Neutrophil (primary cell): ENCODE data around the gene STON2.

Source experiments
- H3K27ac ChIP-seq: fragments of 200-600 bp; sonication (generic); 2 replicates; pipeline ENCODE4 v1.5.1; 2016; ENCODE audit warnings: mild to moderate bottlenecking, moderate library complexity
- H3K27me3 ChIP-seq: fragments of 200-600 bp; sonication (generic); 2 replicates; pipeline ENCODE4 v1.6.0; 2016; ENCODE audit warnings: mild to moderate bottlenecking
- H3K36me3 ChIP-seq: fragments of 200-600 bp; sonication (generic); 2 replicates; pipeline ENCODE4 v1.5.1; 2017
- H3K4me1 ChIP-seq, 2 experiments: fragments of 200-600 bp in 1 of 2; sonication (generic) in 1 of 2; 1 replicate in 1 of 2; 2 replicates in 1 of 2; pipeline versions ENCODE4 v1.5.1 to v1.6.1; 2013 to 2016; ENCODE audit warnings: low read depth in 1 of 2, low read length in 1 of 2, mild to moderate bottlenecking in 1 of 2, moderate library complexity in 1 of 2; ENCODE audit not compliant: control insufficient read depth in 1 of 2, insufficient read depth in 1 of 2
- H3K4me3 ChIP-seq, 2 experiments: fragments of 200-600 bp in 1 of 2; sonication (generic) in 1 of 2; 1 replicate in 1 of 2; 2 replicates in 1 of 2; pipeline ENCODE4 v1.5.1; 2013 to 2016; ENCODE audit warnings: low read depth in 1 of 2, low read length in 1 of 2, mild to moderate bottlenecking in 1 of 2, moderate library complexity in 1 of 2
- H3K9me3 ChIP-seq: fragments of 200-600 bp; sonication (generic); 2 replicates; pipeline ENCODE4 v1.5.1; 2016
- TF ChIP-seq, protein P1 (sequence below): fragments of 200-600 bp; sonication (generic); IDR thresholded peaks from 2 replicates; pipeline ENCODE4 v1.5.1; 2016; ENCODE audit warnings: antibody characterized with exemption

Gene STON2

DNA sequence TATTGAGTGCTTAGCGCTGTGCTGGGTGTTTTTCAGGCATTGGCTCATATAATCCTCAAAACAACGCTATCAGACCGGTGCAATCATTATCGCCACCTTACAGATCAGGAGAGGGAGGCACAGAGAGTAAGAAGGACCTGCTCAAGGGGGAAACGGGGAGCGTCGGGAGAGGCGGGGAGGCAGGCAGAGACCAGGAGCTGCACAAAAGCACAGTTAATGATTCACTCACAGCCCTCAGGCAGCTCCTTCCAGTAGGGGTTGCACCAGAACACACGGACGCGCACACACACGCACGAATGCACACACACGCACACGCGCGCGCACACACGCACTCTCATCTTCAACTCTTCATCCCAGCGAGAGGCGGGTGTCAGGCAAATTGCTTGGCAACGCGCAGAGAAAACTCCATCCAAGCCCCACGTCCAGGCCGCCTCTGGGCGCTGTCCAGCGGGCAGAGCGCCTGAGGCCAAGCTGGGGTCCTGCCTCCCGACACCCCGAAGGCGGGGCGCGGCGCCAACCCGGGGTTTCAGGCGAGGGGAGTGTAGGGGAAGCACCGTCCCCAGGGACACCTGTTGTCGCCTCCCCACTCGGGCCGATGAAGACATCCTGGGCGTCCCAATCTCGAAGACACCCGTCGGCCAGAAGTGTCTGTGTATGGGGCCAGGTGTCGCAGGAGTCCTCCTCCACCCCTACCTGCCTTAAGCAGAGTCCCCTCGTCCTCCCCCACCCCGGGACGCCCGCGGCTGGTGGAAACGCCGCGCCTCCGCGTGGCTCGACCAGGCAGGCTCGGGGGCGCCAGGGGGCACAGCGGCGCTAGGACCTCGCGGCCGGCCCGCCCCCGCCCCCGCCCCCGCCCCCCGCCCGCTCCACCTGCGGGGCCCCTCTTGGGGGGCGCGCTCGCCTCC, 35.5 kb upstream of the STON2 start:
- TF ChIP-seq, protein P1, sequence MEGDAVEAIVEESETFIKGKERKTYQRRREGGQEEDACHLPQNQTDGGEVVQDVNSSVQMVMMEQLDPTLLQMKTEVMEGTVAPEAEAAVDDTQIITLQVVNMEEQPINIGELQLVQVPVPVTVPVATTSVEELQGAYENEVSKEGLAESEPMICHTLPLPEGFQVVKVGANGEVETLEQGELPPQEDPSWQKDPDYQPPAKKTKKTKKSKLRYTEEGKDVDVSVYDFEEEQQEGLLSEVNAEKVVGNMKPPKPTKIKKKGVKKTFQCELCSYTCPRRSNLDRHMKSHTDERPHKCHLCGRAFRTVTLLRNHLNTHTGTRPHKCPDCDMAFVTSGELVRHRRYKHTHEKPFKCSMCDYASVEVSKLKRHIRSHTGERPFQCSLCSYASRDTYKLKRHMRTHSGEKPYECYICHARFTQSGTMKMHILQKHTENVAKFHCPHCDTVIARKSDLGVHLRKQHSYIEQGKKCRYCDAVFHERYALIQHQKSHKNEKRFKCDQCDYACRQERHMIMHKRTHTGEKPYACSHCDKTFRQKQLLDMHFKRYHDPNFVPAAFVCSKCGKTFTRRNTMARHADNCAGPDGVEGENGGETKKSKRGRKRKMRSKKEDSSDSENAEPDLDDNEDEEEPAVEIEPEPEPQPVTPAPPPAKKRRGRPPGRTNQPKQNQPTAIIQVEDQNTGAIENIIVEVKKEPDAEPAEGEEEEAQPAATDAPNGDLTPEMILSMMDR = no peak
- H3K27ac ChIP-seq = no peak overlapping the region
- H3K9me3 ChIP-seq = no peaks in the 10 kb centered on the region
- H3K36me3 ChIP-seq = no peaks in the 10 kb centered on the region
- peak overlapping the region; percentile 48 to 63 for H3K4me3 ChIP-seq
- H3K4me1 ChIP-seq = peaks cover 16 to 20% of the 10 kb centered on the region in 2 experiments
- peaks cover 88% of the 10 kb centered on the region for H3K27me3 ChIP-seq

DNA sequence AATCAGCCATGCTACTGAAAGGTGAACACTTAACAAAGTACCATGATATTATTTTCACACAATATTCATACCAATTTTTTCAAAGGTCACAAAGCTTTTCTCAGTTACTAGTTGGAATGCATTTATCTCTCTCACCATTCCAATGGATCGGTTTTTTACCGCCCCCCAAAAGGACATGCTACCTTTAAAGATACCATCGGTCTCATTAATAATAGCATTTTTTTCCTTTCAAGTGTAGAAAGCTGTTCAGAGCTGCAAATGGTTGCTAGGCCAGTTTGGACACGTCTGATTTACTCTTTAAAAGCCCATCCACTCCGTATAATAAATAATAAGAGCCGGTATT, 34.9 kb upstream of the STON2 start:
- Histone ChIP-seq H3K36me3 (no peaks in the 10 kb centered on the region), H3K27me3 (peaks cover 82% of the 10 kb centered on the region), H3K27ac (no peak overlapping the region), H3K9me3 (no peaks in the 10 kb centered on the region), H3K4me3 (no peak overlapping the region), H3K4me1 (peaks cover 16 to 20% of the 10 kb centered on the region in 2 experiments)
- TF ChIP-seq, protein P1 = no peak

DNA sequence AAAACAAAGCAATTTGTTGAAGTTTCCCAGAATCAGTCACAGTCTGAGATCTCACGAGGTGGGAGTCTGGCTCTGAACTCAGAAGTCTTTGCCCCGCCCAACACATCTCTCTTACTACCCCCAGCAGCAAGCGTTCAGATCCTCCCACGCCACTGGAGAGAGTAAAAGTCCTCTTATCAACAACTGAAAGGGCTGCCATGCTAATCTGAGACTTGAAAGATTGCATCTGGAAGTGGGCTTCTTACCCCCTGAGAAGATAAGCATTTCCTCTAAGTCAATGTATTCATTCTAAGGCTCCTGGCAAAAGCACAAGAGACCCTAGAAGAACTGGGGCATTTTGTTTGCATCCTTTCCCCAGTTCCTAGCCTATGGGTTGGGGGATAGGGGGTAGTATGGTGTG, 34.1 kb upstream of the STON2 start:
- Histone ChIP-seq H3K4me3 (no peak overlapping the region), H3K9me3 (no peaks in the 10 kb centered on the region), H3K4me1 (peaks cover 16 to 20% of the 10 kb centered on the region in 2 experiments), H3K27me3 (peaks cover 74% of the 10 kb centered on the region), H3K36me3 (no peaks in the 10 kb centered on the region), H3K27ac (no peak overlapping the region)
- TF ChIP-seq, protein P1 = no peak

DNA sequence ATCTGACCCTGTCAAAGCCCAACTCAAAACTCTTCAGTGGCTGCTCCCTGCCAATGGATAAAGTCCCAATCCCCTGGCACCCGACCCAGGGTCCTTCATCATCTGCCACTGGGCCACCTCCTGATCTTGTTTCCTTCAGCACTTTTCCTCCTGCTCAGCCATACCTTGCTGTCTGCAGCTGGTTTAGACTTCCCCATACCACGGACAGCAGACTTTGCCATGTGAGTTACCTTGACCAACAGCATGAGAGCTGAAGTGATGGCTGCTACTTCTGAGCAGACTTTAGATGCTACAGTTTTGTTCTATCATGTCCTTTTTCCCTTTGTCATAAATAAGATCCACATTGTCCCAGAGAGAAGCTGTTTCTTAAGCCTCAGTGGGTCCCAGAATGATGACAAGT, 33.3 kb upstream of the STON2 start:
- Histone ChIP-seq H3K4me1 (peaks cover 16 to 20% of the 10 kb centered on the region in 2 experiments), H3K9me3 (no peaks in the 10 kb centered on the region), H3K4me3 (no peak overlapping the region), H3K36me3 (no peaks in the 10 kb centered on the region), H3K27me3 (peaks cover 65% of the 10 kb centered on the region), H3K27ac (no peak overlapping the region)
- TF ChIP-seq, protein P1 = no peak

DNA sequence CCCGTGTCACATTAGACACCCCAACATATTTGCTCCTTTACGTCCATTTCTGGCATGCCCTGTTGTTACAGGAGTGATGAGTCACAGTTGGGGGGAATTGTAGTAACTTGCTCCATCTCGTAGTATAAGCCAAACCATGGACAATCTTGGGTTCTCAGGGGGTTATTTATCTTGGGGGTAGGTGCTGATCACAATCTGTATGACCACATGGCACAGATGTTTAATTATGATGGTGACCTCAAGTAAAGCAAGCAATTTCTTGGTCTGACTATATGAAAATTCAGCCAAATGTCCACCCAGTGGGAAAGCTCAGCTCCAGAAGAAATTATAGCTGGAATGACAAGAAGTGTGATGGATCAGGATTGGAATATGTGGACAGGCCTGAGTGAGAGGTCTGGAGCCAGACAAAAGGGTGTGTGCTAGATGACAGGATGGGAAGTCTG, 32.1 kb upstream of the STON2 start:
- no peaks in the 10 kb centered on the region for H3K9me3 ChIP-seq
- H3K36me3 ChIP-seq = no peaks in the 10 kb centered on the region
- TF ChIP-seq, protein P1 = no peak
- H3K27ac ChIP-seq = no peak overlapping the region
- H3K4me3 ChIP-seq = no peak overlapping the region
- peaks cover 16 to 20% of the 10 kb centered on the region in 2 experiments for H3K4me1 ChIP-seq
- peaks cover 54% of the 10 kb centered on the region for H3K27me3 ChIP-seq
